IPS-20b (cell line): ENCODE results near the gene ALOX15B.

Source experiments
- H3K27ac ChIP-seq: one replicate; pipeline ENCODE4 v1.5.1; 2013; ENCODE audit warnings: low read length
- H3K27me3 ChIP-seq: 2 replicates; pipeline ENCODE4 v1.6.1; 2013; ENCODE audit warnings: mild to moderate bottlenecking, low read length, inconsistent platforms; ENCODE audit not compliant: insufficient read depth
- H3K36me3 ChIP-seq: 2 replicates; pipeline ENCODE4 v1.6.1; 2013; ENCODE audit warnings: low read depth, mild to moderate bottlenecking, inconsistent platforms, low read length, moderate library complexity; ENCODE audit not compliant: insufficient read depth
- H3K4me1 ChIP-seq: 2 replicates; pipeline ENCODE4 v1.6.1; 2013; ENCODE audit warnings: mild to moderate bottlenecking, control low read depth, inconsistent platforms, low read length, moderate library complexity; ENCODE audit not compliant: insufficient read depth
- H3K4me3 ChIP-seq: 2 replicates; pipeline ENCODE4 v1.5.1; 2013; ENCODE audit warnings: mild to moderate bottlenecking, low read length, inconsistent platforms
- H3K9ac ChIP-seq: 2 replicates; pipeline ENCODE4 v1.6.1; 2013; ENCODE audit warnings: low read depth, mild to moderate bottlenecking, inconsistent platforms, low read length, moderate library complexity
- H3K9me3 ChIP-seq: 2 replicates; pipeline ENCODE4 v1.6.1; 2013; ENCODE audit warnings: mild to moderate bottlenecking, low read depth, low read length, inconsistent platforms; ENCODE audit not compliant: insufficient read depth

ALOX15B gene

DNA sequence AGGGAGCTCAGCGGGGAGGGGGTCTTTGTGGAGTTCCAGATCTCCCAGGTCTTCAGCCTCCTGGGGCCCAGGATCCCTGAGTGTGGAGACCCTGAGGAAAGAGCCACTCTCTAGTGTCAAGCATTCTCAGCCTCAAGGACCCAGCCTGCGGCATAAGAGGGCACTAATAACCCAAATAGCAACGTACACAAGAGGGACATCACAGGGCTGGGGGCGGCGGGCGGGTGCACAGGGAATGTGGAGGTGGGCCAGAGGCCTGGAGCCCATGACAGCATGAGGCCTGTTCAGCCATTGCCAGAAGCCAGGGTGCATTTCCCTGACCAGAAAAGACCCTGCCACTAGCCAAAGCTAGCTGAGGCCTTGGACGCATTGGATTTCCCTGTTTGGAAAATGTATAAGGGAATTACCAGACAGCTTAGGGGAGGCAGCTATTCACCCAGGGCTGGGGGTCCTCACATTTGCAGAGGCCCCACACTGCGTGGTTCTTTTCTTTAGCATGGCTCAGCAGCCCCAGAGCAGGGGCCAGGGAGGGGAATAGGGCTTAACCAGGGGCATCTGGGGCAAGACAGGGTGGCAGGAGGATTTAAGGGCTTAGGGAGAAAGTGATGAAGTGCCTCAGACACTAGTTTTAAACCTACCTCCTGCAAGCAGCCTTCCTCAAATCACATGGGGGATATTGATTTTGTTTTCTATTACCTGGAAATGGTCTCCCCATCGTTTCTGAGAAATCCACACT lies 13.5 kb upstream of the ALOX15B start:
- no peaks in the 10 kb centered on the region for H3K36me3 ChIP-seq
- H3K27me3 ChIP-seq, result peaks cover 5% of the 10 kb centered on the region; the same call in 1 of the 2 replicates
- H3K4me1 ChIP-seq, result no peaks in the 10 kb centered on the region; the same call in 1 of the 2 replicates
- no peaks in the 10 kb centered on the region for H3K9me3 ChIP-seq
- H3K4me3 ChIP-seq, result no peak overlapping the region
- no peak overlapping the region for H3K9ac ChIP-seq
- H3K27ac ChIP-seq, result no peak overlapping the region

DNA sequence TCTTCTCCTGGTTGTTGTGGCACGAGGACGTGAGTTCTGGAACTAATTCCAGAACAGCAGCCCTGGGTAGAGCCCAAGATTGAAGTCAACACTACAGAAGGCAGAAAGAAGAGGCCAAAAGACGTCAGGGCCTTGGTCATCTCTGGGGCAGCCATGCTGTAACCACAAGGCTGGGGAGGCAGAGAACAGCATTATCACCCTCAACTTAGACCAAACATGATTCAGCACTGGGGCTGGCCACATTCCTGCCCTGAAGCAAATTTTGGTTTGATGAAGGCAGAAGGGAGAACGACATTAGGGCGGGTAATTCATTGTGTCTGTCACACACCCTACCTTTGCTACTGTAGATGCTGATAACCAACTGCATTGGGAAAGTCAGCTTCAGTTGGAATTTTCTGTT lies 9.7 kb upstream of the ALOX15B start:
- H3K27me3 ChIP-seq, result peaks cover 5% of the 10 kb centered on the region; the same call in 1 of the 2 replicates
- H3K36me3 ChIP-seq, result no peaks in the 10 kb centered on the region
- no peak overlapping the region for H3K4me3 ChIP-seq
- H3K9me3 ChIP-seq, result no peaks in the 10 kb centered on the region
- H3K9ac ChIP-seq, result no peak overlapping the region
- H3K27ac ChIP-seq, result no peak overlapping the region
- H3K4me1 ChIP-seq, result no peaks in the 10 kb centered on the region

DNA sequence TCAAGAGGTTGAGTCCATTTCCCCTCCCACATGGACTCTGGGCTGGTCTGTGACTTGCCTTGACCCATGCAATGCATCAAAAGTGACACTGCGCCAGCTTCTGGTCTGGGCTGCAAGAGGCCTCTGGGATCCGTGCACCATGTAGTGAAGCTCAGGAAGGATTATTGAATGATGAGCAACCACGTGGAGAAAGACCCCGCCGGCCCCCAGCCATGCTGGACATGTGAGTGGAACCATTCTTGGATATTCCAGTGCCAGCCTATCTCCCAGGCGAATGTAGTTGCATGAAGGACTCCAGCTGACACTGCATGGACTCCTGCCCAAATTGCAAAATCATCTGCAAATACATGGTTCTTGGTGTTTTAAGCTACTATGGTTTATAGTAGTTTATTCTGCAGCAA lies 7.6 kb upstream of the ALOX15B start:
- Histone ChIP-seq H3K4me1 (no peaks in the 10 kb centered on the region), H3K27ac (no peak overlapping the region), H3K27me3 (peaks cover 5% of the 10 kb centered on the region; the same call in 1 of the 2 replicates), H3K4me3 (no peak overlapping the region), H3K9me3 (no peaks in the 10 kb centered on the region), H3K9ac (no peak overlapping the region), H3K36me3 (no peaks in the 10 kb centered on the region)

DNA sequence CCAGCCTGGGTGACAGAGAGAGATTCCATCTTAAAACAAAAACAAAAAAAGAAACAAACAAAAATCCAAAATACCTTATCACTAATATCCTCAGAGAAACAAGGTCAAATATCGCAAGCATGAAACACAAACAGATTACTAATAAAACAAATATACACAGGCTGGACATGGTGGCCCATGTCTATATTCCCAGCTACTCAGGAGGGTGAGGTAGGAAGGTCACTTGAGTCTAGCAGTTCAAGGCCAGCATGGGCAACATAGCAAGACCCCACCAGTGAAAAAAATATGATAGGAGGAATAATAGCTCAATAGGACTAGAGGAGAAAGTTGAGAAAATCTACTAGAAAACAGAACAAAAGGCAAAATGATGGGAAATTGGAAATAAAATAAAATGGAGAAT lies 6.9 kb upstream of the ALOX15B start:
- Histone ChIP-seq H3K36me3 (no peaks in the 10 kb centered on the region), H3K9me3 (no peaks in the 10 kb centered on the region), H3K4me1 (no peaks in the 10 kb centered on the region), H3K4me3 (no peak overlapping the region), H3K9ac (no peak overlapping the region), H3K27ac (no peak overlapping the region), H3K27me3 (peaks cover 5% of the 10 kb centered on the region; the same call in 1 of the 2 replicates)

DNA sequence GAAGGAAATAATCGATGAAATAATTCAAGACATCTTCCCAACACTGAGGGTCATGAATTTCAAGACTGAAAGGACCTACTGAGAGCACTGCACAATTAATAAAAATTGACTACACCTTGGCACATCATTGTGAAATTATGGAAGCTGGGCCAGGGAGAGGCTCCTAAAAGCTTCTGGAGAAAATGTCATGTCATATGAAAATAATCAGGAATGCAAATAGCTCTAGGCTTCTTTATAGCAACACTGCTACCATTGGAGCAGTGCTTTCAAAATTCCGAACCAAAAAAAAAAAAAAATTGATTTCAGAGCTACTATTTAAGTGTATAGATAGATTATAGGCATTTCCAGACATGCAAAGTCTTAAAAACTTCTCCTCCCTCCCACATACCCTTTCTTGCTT lies 6.4 kb upstream of the ALOX15B start:
- Histone ChIP-seq H3K4me3 (no peak overlapping the region), H3K27me3 (peaks cover 5% of the 10 kb centered on the region; the same call in 1 of the 2 replicates), H3K36me3 (no peaks in the 10 kb centered on the region), H3K9me3 (no peaks in the 10 kb centered on the region), H3K27ac (no peak overlapping the region), H3K4me1 (no peaks in the 10 kb centered on the region), H3K9ac (no peak overlapping the region)

DNA sequence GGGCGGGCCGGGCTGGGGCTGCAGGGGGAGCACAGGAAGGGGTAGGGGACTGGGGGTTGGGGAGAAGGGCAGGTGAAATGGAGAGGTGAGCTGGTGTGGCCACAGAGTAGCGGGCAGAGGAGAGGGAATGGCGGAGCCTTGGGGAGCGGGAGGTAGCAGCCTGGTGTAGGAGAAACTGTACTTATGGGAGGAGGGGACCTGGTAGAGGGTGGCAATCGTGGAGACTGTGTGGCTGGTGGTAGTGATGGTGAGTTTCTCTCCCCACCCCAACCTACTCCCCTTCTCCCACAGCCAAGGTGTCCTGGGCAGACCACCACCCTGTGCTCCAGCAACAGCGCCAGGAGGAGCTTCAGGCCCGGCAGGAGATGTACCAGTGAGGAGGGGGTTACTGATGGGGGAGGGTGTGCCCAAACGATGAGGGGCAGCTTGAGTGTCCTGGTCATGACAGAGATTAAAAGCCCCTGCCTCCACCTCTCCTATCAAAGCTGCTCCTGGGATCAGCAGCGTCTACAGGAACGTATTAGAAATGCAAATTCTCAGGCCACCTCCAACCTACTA lies 831 bp downstream of the ALOX15B start:
- H3K27me3 ChIP-seq, result peaks cover 3% of the 10 kb centered on the region; the same call in 1 of the 2 replicates
- no peak overlapping the region for H3K4me3 ChIP-seq
- no peaks in the 10 kb centered on the region for H3K36me3 ChIP-seq
- no peak overlapping the region for H3K9ac ChIP-seq
- H3K9me3 ChIP-seq, result no peaks in the 10 kb centered on the region
- H3K27ac ChIP-seq, result no peak overlapping the region
- no peaks in the 10 kb centered on the region for H3K4me1 ChIP-seq

DNA sequence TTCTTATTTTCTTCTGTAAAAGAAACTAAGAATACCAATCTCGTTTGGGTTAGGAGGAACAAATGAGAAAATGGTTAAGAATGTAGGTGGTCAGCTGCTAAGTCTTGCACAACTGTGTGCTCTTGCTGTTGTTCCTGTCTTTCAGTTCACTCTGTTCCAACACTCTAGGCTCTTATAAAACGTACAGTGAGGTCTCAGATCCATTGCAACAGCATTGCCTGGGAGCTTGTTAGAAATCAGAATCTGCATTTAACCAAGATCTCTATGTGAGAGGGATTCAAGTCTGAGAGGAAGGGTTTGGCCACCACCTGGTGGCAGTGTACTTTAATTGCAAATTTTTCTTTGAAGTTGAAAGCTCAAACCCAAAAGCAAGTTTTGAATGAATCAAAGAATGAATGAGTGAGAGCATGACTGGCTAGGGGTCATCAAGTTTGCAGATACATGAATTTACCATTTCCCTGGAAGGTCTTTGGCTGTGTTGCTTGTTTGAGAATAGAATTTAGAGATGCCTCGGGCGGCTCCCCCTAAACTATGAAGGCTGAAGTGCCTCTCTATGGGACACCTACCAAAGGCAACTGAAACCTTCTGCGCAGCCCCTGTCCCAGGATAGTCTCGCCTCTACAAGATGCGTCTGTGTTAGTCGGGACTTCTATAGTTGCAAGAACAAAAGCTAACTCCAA lies 2.5 kb downstream of the ALOX15B start:
- Histone ChIP-seq H3K4me3 (no peak overlapping the region), H3K36me3 (no peaks in the 10 kb centered on the region), H3K9me3 (no peaks in the 10 kb centered on the region), H3K27ac (no peak overlapping the region), H3K27me3 (peaks cover 14% of the 10 kb centered on the region), H3K9ac (no peak overlapping the region), H3K4me1 (no peaks in the 10 kb centered on the region)

DNA sequence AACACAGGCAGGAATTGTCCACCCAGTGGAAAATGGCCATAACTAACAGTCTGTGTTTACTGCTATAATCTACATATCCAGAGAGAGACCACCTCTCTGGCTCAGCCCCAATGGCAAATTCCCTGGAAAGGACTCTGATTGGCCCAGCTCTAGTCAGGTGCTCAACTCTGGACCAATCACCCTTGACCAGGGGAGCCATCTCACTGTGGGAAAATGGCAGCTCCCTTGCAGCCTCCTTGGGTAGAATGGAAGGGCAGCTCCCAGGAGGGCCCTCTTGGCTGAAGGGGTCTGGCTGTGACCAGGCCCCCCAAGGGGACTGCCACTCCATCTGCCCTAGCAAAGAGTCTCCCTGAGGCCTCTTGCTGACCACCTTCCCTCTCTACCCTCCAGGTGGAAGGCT lies 3.1 kb downstream of the ALOX15B start:
- H3K9me3 ChIP-seq, result no peaks in the 10 kb centered on the region
- H3K9ac ChIP-seq, result no peak overlapping the region
- H3K4me1 ChIP-seq, result no peaks in the 10 kb centered on the region
- no peaks in the 10 kb centered on the region for H3K36me3 ChIP-seq
- peaks cover 20% of the 10 kb centered on the region for H3K27me3 ChIP-seq
- no peak overlapping the region for H3K27ac ChIP-seq
- no peak overlapping the region for H3K4me3 ChIP-seq

DNA sequence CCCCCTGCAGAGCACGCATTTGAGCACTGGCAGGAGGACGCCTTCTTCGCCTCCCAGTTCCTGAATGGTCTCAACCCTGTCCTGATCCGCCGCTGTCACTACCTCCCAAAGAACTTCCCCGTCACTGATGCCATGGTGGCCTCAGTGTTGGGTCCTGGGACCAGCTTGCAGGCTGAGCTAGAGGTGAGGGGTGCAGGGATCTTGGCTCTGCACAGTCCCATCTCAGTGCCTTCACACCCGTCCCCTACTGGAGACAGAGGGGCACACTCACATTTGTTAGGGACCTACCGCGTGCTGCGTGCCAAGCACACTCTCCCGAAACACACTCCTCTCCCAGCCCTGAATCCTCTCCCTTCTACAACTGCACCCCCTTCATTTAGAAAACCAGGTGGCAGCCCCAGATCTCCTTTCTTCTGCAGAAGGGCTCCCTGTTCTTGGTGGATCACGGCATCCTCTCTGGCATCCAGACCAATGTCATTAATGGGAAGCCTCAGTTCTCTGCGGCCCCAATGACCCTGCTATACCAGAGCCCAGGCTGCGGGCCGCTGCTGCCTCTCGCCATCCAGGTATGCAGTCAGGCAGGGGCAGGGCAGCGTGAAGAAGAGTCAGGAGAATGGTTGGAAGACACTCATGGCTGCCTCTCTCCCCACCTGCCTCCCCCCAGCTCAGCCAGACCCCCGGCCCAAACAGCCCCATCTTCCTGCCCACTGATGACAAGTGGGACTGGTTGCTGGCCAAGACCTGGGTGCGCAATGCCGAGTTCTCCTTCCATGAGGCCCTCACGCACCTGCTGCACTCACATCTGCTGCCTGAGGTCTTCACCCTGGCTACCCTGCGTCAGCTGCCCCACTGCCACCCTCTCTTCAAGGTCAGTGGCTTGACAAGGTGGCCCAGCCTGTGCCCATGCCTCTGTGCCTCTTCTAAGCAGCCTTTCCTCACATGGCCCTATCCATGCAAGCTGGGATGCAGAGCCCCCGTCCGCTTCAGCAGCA lies 6.3 kb downstream of the ALOX15B start:
- H3K4me3 ChIP-seq, result no peak overlapping the region
- H3K9ac ChIP-seq, result no peak overlapping the region
- peaks cover 18% of the 10 kb centered on the region for H3K27me3 ChIP-seq
- H3K9me3 ChIP-seq, result no peaks in the 10 kb centered on the region
- no peaks in the 10 kb centered on the region for H3K4me1 ChIP-seq
- no peak overlapping the region for H3K27ac ChIP-seq
- H3K36me3 ChIP-seq, result no peaks in the 10 kb centered on the region

DNA sequence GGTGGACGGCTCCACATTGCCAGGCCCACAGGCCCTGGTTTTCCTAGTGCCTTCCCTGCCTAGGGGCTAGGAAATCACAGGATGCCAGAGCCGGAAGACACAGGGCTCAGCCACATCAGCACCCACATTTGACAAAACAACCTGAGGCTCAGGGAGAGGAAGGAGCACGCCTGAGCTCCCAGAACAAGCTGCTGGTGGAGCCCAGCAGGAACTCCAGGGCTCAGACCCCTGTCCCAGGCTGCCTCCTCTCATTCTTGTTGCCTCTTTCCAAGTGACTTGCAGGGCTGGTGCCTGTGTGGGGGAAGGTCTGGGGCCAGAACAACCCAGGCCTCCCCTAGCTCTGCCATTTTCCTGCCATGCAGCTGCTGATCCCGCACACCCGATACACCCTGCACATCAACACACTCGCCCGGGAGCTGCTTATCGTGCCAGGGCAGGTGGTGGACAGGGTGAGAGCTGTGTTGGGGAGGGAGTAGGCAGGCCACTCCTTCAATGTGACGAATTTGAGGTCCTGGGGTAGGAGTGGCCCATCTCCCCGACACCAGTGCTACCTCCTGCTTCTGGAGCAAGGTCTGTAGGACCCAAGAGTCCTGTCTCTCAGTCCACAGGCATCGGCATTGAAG lies 7.6 kb downstream of the ALOX15B start:
- Histone ChIP-seq H3K27me3 (peaks cover 23% of the 10 kb centered on the region), H3K9me3 (no peaks in the 10 kb centered on the region), H3K4me3 (no peak overlapping the region), H3K9ac (no peak overlapping the region), H3K27ac (no peak overlapping the region), H3K36me3 (no peaks in the 10 kb centered on the region), H3K4me1 (no peaks in the 10 kb centered on the region)
